Prostate gland (tissue), 2 donors: ENCODE results near the gene FBXL17. TPM values are rescaled to one million over a fixed set of nuclear protein-coding genes. Genes with fewer than 3 reads are reported as not detected.

Experiments
- DNase-seq: peaks from one replicate; pipeline ENCODE4 v3.0.0-alpha.2; 2019; ENCODE audit warnings: low spot score
- H3K27ac ChIP-seq, 2 donors: fragments of 200-600 bp; sonication (generic); 2 replicates each; pipeline ENCODE4 v1.5.1; 2017 to 2019
- H3K27me3 ChIP-seq: fragments of 200-600 bp; sonication (generic); replicated peaks from 2 replicates; pipeline ENCODE4 v1.5.1; 2019; ENCODE audit not compliant: insufficient read depth
- H3K36me3 ChIP-seq, 2 donors: fragments of 200-600 bp; sonication (generic); 1 replicate in 1 of 2; 2 replicates in 1 of 2; pipeline versions ENCODE4 v1.5.1 to v1.8.1; 2017 to 2019
- H3K4me1 ChIP-seq: fragments of 200-600 bp; sonication (generic); replicated peaks from 2 replicates; pipeline ENCODE4 v1.5.1; 2019
- H3K4me3 ChIP-seq, 2 donors: fragments of 200-600 bp; sonication (generic); 2 replicates each; pipeline ENCODE4 v1.5.1; 2017 to 2019
- H3K9me3 ChIP-seq: fragments of 200-600 bp; sonication (generic); 2 replicates; pipeline ENCODE4 v1.5.1; 2017
- POLR2A ChIP-seq: fragments of 450-650 bp; IDR thresholded peaks from one replicate; pipeline ENCODE4 v1.6.1; 2016; ENCODE audit warnings: antibody characterized with exemption, mild to moderate bottlenecking
- POLR2AphosphoS5 ChIP-seq: sonication (generic); formaldehyde crosslinking; IDR thresholded peaks from one replicate; pipeline ENCODE4 v1.6.1; 2017; ENCODE audit warnings: antibody characterized with exemption
- WGBS: methylation state at CpG from one replicate; pipeline ENCODE4 v1.1.5; 2018; 5-methylcytosine and 5-hydroxymethylcytosine counted together
- intact Hi-C: fragments of 100-400 bp; cut with DNase I; formaldehyde crosslinking; loops from one replicate; pipeline ENCODE4 v1.14.2; 2022
- total RNA-seq, 2 donors: library from RNA; depleted of rRNA; stranded (reverse); fragments of >200 nt; gene quantifications; one replicate each; pipeline ENCODE4 v1.1.0, GENCODE V29; 2016
- TF ChIP-seq, protein P1 (sequence below), 4 experiments: fragments of 200-600 bp in 2 of 4; fragments of 450-650 bp in 2 of 4; sonication (generic) in 2 of 4; IDR thresholded peaks; 1 replicate in 3 of 4; 2 replicates in 1 of 4; pipeline ENCODE4 v1.5.1; 2016 to 2019; ENCODE audit warnings: antibody characterized with exemption in 4 of 4, mild to moderate bottlenecking in 2 of 4, moderate library complexity in 2 of 4

FBXL17 gene
- total RNA-seq, 2 donors from 2014 or later: 14.8 to 30.4 TPM

- TF ChIP-seq POLR2A: no peak
- TF ChIP-seq, protein P1, sequence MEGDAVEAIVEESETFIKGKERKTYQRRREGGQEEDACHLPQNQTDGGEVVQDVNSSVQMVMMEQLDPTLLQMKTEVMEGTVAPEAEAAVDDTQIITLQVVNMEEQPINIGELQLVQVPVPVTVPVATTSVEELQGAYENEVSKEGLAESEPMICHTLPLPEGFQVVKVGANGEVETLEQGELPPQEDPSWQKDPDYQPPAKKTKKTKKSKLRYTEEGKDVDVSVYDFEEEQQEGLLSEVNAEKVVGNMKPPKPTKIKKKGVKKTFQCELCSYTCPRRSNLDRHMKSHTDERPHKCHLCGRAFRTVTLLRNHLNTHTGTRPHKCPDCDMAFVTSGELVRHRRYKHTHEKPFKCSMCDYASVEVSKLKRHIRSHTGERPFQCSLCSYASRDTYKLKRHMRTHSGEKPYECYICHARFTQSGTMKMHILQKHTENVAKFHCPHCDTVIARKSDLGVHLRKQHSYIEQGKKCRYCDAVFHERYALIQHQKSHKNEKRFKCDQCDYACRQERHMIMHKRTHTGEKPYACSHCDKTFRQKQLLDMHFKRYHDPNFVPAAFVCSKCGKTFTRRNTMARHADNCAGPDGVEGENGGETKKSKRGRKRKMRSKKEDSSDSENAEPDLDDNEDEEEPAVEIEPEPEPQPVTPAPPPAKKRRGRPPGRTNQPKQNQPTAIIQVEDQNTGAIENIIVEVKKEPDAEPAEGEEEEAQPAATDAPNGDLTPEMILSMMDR (IDR thresholded peaks at IDR 0.05): no peak
- TF ChIP-seq POLR2AphosphoS5: no peak
- no peaks in the 10 kb centered on the region for H3K27me3 ChIP-seq
These were observed 148.2 kb downstream of the FBXL17 start for GRCh38 chr5:108233617-108234155.

GRCh38 chr5:108232805-108233204, 149.1 kb downstream of the FBXL17 start:
- no peak for DNase-seq
- H3K9me3 ChIP-seq: no peaks in the 10 kb centered on the region
- H3K27me3 ChIP-seq: no peaks in the 10 kb centered on the region
- no peak overlapping the region for H3K27ac ChIP-seq
- H3K4me3 ChIP-seq: no peak overlapping the region
- no peaks in the 10 kb centered on the region for H3K4me1 ChIP-seq
- TF ChIP-seq POLR2A (no peak), POLR2AphosphoS5 (no peak)
- TF ChIP-seq, protein P1 (IDR thresholded peaks at IDR 0.05): no peak
- intact Hi-C loops: no loop called here
- H3K36me3 ChIP-seq: no peaks in the 10 kb centered on the region

More at GRCh38 chr5:108233617-108234155, 148.2 kb downstream of the FBXL17 start:
- DNase-seq: no peak
- H3K4me3 ChIP-seq: no peak overlapping the region
- H3K4me1 ChIP-seq: no peaks in the 10 kb centered on the region
- H3K27ac ChIP-seq: no peak overlapping the region
- WGBS: 35% methylated on average over 3 of the region's 3 CpGs
- intact Hi-C loops: no loop called here
- H3K36me3 ChIP-seq: no peaks in the 10 kb centered on the region
- H3K9me3 ChIP-seq: no peaks in the 10 kb centered on the region

- no peak for DNase-seq
- intact Hi-C loops: no loop called here
These were observed 159.9 kb downstream of the FBXL17 start for GRCh38 chr5:108222011-108222410.

DNA sequence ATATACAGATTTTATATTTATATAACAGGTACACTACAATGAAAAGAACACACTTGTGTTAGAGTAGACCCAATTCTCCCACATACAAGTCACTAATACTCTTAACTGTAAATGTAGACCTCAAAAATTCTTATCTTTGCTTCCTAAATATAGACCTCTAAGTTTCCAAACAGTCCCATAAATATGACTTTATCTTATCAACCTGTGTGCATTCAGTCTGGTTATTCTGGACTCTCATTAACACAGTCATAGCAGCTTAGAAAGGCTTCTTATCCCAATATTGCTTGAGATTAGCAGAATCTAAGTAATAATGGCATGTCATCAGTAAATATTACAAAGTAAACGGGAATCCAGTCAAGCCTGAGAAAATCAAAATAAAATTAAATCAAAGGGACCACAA, 161.1 kb downstream of the FBXL17 start:
- no peaks in the 10 kb centered on the region for H3K27me3 ChIP-seq
- intact Hi-C loops: no loop called here
- no peak overlapping the region for H3K4me3 ChIP-seq
- no peak overlapping the region for H3K27ac ChIP-seq
- 100% methylated on average over 1 of the region's 1 CpG for WGBS
- DNase-seq: no peak
- no peaks in the 10 kb centered on the region for H3K4me1 ChIP-seq
- no peak for TF ChIP-seq POLR2A
- TF ChIP-seq, protein P1 (IDR thresholded peaks at IDR 0.05): no peak
- no peak for TF ChIP-seq POLR2AphosphoS5
- H3K9me3 ChIP-seq: no peaks in the 10 kb centered on the region
- no peaks in the 10 kb centered on the region for H3K36me3 ChIP-seq

More at GRCh38 chr5:108222011-108222410, 159.9 kb downstream of the FBXL17 start:
- H3K27ac ChIP-seq: no peak overlapping the region
- H3K27me3 ChIP-seq: no peaks in the 10 kb centered on the region
- no peaks in the 10 kb centered on the region for H3K36me3 ChIP-seq
- no peaks in the 10 kb centered on the region for H3K4me1 ChIP-seq
- no peak overlapping the region for H3K4me3 ChIP-seq
- no peaks in the 10 kb centered on the region for H3K9me3 ChIP-seq
- no peak for TF ChIP-seq POLR2AphosphoS5
- TF ChIP-seq, protein P1 (IDR thresholded peaks at IDR 0.05): no peak
- TF ChIP-seq POLR2A: no peak

DNA sequence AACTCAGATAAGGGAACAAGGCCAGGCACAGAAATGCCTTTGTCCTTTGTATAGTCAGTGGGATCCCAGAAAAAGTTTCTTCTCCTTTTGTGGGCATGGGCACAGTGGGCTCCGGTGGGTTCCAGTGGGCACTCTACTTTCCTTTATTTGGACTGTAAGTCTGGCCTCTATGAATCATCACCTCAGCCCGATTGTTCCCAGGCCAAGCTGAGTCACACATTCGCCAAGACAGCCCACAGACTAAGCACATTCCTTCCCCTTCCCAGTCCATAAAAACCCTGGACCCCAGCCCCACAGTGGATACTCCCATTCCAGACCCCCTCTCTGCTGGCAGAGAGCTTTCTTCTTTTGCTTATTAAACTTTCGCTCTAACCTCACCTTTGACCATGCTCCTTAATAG, 165.0 kb downstream of the FBXL17 start:
- no peak for DNase-seq
- WGBS: 70% methylated on average over 4 of the region's 4 CpGs
- Histone ChIP-seq H3K4me3 (no peak overlapping the region), H3K36me3 (no peaks in the 10 kb centered on the region), H3K27me3 (no peaks in the 10 kb centered on the region), H3K9me3 (no peaks in the 10 kb centered on the region), H3K27ac (no peak overlapping the region), H3K4me1 (no peaks in the 10 kb centered on the region)
- no peak for TF ChIP-seq POLR2AphosphoS5
- TF ChIP-seq, protein P1 (IDR thresholded peaks at IDR 0.05): no peak
- no peak for TF ChIP-seq POLR2A
- intact Hi-C loops: no loop called here
